ENCODE results near the gene PRR29. TPM values are rescaled to one million over a fixed set of nuclear protein-coding genes. Genes with fewer than 3 reads are reported as not detected.
A peak's percentile ranks its signal among the peaks of the same experiment; 100 is the strongest.

Gene PRR29
- total RNA-seq = not detected

- peak; percentile 45 for ATAC-seq
Measured at GRCh38 chr17:63998050-63998720, at the start of gene PRR29. TSS of gene PRR29 (plus strand) at chr17:63998351. CDS start at chr17:63998365, 14 bp downstream.

GRCh38 chr17:63948521-63948920, 49.6 kb upstream of the PRR29 start:
- no peak for ATAC-seq

GRCh38 chr17:63949576-63950250, 48.4 kb upstream of the PRR29 start:
- no peak for ATAC-seq

GRCh38 chr17:63950940-63951907, 46.9 kb upstream of the PRR29 start:
- ATAC-seq = peak; percentile 61

GRCh38 chr17:63954402-63955063, 43.6 kb upstream of the PRR29 start:
- peak; percentile 13 for ATAC-seq

- ATAC-seq = no peak
Measured at GRCh38 chr17:63955232-63955631, 42.9 kb upstream of the PRR29 start.

GRCh38 chr17:63955791-63956190, 42.4 kb upstream of the PRR29 start:
- no peak for ATAC-seq

GRCh38 chr17:63956296-63956920, 41.7 kb upstream of the PRR29 start:
- ATAC-seq = no peak

GRCh38 chr17:63960006-63960405, 38.1 kb upstream of the PRR29 start:
- peak; percentile 4 for ATAC-seq

- ATAC-seq = no peak
Measured at GRCh38 chr17:63960430-63960829, 37.7 kb upstream of the PRR29 start.

- ATAC-seq = peak; percentile 65
Measured at GRCh38 chr17:63961355-63962212, 36.6 kb upstream of the PRR29 start.

GRCh38 chr17:63962298-63962744, 35.8 kb upstream of the PRR29 start:
- ATAC-seq = no peak

- ATAC-seq = no peak
Measured at GRCh38 chr17:63963123-63963522, 35.0 kb upstream of the PRR29 start.

GRCh38 chr17:63966646-63967264, 31.4 kb upstream of the PRR29 start:
- no peak for ATAC-seq

GRCh38 chr17:63967953-63968352, 30.2 kb upstream of the PRR29 start:
- no peak for ATAC-seq

- no peak for ATAC-seq
Measured at GRCh38 chr17:63969278-63969677, 28.9 kb upstream of the PRR29 start.

GRCh38 chr17:63972796-63973195, 25.4 kb upstream of the PRR29 start, which contains the start of gene SCN4A:
TSS of gene SCN4A (minus strand) at chr17:63972918. CDS start at chr17:63972841, 77 bp downstream.
- no peak for ATAC-seq

- no peak for ATAC-seq
Measured at GRCh38 chr17:63973247-63973646, 24.9 kb upstream of the PRR29 start.

- ATAC-seq = peak; percentile 56
Measured at GRCh38 chr17:63973930-63974593, 24.1 kb upstream of the PRR29 start.

Measured in esophagus mucosa (tissue), 1 donor.